ENCODE results near the gene ZNF638.

GRCh38 chr2:71393216-71393615 lies 61.6 kb downstream of the ZNF638 start:
- TF ChIP-seq, protein P1, sequence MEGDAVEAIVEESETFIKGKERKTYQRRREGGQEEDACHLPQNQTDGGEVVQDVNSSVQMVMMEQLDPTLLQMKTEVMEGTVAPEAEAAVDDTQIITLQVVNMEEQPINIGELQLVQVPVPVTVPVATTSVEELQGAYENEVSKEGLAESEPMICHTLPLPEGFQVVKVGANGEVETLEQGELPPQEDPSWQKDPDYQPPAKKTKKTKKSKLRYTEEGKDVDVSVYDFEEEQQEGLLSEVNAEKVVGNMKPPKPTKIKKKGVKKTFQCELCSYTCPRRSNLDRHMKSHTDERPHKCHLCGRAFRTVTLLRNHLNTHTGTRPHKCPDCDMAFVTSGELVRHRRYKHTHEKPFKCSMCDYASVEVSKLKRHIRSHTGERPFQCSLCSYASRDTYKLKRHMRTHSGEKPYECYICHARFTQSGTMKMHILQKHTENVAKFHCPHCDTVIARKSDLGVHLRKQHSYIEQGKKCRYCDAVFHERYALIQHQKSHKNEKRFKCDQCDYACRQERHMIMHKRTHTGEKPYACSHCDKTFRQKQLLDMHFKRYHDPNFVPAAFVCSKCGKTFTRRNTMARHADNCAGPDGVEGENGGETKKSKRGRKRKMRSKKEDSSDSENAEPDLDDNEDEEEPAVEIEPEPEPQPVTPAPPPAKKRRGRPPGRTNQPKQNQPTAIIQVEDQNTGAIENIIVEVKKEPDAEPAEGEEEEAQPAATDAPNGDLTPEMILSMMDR (conservative IDR thresholded peaks at IDR 0.05; ENCODE audit: low read length): no peak
- TF ChIP-seq EZH2phosphoT487 (IDR thresholded peaks at IDR 0.05; ENCODE audit: borderline replicate concordance): no peak

Data from Loucy (cell line).